Activated naive CD8-positive, alpha-beta T cell (primary cell): ENCODE results near the gene CASP9.
"Not testable (repeated sequence)": the region's sequence is repeated elsewhere in the genome, so short reads cannot be mapped to it uniquely, and the experiment has no call there.

ENCODE experiments used
- H3K27ac Mint-ChIP-seq: one replicate; pipeline ENCODE4 v1.8.0; 2021; ENCODE audit warnings: mixed read lengths
- H3K27me3 Mint-ChIP-seq: one replicate; pipeline ENCODE4 v1.8.0; 2021; ENCODE audit warnings: mixed read lengths
- H3K36me3 Mint-ChIP-seq: one replicate; pipeline ENCODE4 v1.8.0; 2021; ENCODE audit warnings: mixed read lengths
- H3K4me1 Mint-ChIP-seq: one replicate; pipeline ENCODE4 v1.8.0; 2021; ENCODE audit warnings: low read depth, mixed read lengths
- H3K4me3 Mint-ChIP-seq: one replicate; pipeline ENCODE4 v1.8.0; 2021; ENCODE audit warnings: mild to moderate bottlenecking, mixed read lengths
- H3K9me3 Mint-ChIP-seq: one replicate; pipeline ENCODE4 v1.8.0; 2021; ENCODE audit warnings: low read depth, mixed read lengths

Gene CASP9

DNA sequence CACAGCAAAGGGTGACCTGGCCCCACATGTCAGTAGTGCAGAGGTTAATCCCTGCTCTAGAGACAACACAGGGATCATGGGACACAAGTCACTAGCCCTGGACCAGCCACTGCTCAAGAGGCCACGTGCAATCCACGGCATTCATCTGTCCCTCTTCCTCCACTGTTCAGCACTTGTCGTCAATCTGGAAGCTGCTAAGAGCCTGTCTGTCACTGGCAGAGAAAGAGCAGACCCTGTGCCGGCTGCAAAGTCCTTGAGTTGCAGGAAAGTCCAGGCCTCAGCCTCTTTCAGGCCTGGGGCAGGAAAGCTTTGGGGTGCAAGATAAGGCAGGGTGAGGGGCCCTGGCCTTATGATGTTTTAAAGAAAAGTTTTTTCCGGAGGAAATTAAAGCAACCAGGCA, 31.4 kb downstream of the CASP9 start:
- Mint-ChIP-seq H3K27ac (no peak overlapping the region), H3K9me3 (no peaks in the 10 kb centered on the region), H3K4me1 (no peaks in the 10 kb centered on the region), H3K36me3 (peaks cover 7% of the 10 kb centered on the region), H3K27me3 (no peaks in the 10 kb centered on the region), H3K4me3 (no peak overlapping the region)

GRCh38 chr1:15491010-15491409, 33.0 kb downstream of the CASP9 start:
- H3K4me1 Mint-ChIP-seq, H3K27me3 Mint-ChIP-seq, H3K9me3 Mint-ChIP-seq, H3K4me3 Mint-ChIP-seq, H3K27ac Mint-ChIP-seq: not testable (repeated sequence)
- peaks cover 14% of the 10 kb centered on the region for H3K36me3 Mint-ChIP-seq

DNA sequence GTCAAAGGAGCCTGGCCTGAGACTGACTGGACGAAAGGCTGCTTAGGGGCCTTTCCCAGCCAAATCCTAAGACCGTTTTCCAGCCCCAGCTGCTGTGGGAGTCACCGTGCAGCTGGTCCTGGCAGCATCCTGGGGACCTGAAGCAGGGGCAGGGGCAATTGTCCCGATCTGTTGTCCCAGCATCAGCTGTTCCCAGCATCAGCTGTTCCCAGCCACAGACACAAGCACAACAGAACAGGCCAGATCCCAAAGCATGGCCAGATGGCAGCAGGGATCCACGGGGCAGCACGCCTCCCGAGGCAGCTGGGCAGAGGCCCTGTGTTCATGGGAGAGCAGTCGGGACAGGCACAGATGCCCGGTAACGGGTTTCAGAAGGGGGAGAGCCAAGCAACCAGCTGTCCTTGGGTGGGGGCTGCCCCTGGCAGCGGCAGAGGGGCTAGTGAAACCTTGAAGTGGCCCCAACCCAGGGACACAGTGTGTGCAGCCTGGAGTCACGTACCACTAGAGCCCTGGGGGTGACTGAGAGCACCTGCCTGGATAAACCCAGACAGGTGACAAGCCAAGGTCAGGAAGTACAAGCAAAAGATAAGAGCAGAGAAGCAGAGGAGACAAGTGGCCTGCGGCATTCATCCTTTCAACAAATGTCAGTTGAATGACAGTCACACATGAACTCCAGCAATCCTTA, 34.8 kb downstream of the CASP9 start:
- Mint-ChIP-seq H3K4me1 (no peaks in the 10 kb centered on the region), H3K36me3 (peaks cover 16% of the 10 kb centered on the region), H3K27ac (no peak overlapping the region), H3K4me3 (no peak overlapping the region), H3K9me3 (no peaks in the 10 kb centered on the region), H3K27me3 (no peaks in the 10 kb centered on the region)

- Mint-ChIP-seq H3K27me3 (no peaks in the 10 kb centered on the region), H3K4me3 (no peak overlapping the region), H3K4me1 (no peaks in the 10 kb centered on the region), H3K36me3 (peaks cover 16% of the 10 kb centered on the region), H3K9me3 (no peaks in the 10 kb centered on the region), H3K27ac (no peak overlapping the region)
These were observed 35.6 kb downstream of the CASP9 start for GRCh38 chr1:15488371-15488770.

DNA sequence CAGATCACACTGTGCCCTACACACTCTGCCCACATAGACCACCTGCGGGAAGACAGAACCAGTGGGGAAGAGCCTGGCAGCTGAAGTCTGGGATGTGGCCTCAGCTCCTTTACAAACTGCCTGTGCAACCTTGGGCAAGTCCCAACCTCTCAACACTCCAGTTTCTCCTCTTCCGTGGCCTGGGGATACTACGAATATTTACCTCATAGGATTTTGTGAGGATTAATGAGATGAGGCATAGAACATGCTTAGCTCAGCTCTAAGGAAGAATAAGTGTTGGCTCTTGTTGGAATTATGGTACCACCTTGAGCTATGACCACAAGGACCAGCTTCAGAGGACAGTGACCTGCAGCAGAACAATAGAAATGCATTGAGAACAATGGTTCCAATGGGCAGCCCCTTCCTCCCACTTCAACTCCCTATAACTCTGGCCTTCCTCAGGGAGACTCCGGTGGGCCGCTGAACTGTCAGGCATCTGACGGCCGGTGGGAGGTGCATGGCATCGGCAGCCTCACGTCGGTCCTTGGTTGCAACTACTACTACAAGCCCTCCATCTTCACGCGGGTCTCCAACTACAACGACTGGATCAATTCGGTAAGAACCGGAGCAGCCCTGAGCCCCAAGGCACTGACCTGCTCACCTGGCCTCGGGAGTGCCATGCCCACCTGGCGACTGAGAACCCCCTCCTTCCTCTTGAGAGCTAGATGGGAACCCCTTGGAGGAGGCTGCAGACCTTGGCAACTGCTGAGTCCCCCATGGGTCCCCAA, 37.0 kb downstream of the CASP9 start:
- H3K9me3 Mint-ChIP-seq, H3K4me1 Mint-ChIP-seq, H3K27me3 Mint-ChIP-seq, H3K27ac Mint-ChIP-seq, H3K4me3 Mint-ChIP-seq: not testable (repeated sequence)
- peaks cover 15% of the 10 kb centered on the region for H3K36me3 Mint-ChIP-seq

DNA sequence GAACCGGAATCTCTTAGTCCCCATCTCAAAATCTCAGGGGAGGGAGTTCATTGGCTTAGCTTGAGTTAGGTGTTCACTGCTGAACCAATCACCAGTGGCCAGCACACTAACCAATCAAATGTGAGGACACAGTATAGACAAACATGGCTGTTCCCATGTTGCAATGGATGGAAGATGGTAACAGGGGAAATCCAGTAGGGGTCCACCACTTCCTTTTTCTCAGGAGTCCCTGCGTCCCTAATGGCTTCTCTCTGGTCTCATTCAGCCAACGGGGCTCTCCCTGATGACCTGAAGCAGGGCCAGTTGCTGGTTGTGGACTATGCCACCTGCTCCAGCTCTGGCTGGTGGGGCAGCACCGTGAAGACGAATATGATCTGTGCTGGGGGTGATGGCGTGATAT, 38.4 kb downstream of the CASP9 start:
- Mint-ChIP-seq H3K4me1 (no peaks in the 10 kb centered on the region), H3K36me3 (peaks cover 14% of the 10 kb centered on the region), H3K27ac (no peak overlapping the region), H3K27me3 (no peaks in the 10 kb centered on the region), H3K4me3 (no peak overlapping the region), H3K9me3 (no peaks in the 10 kb centered on the region)

DNA sequence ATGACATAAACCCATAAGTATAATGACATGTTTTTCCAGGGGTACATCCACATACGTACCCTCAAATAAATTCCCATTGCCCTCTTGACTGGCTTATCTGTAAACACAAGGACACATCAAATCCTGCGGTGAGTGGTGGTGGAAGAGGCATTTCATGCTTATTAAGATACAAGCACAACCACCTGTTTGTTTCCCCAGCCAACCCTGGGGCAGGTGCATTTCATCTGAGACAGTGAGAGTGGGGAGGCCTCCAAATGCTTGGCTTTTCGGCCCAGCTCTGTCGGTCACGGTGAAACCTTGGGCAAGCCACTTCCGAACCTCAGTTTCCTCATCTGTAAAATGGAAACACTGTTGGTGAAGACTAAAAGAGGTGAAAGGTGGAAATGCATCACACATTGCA, 39.6 kb downstream of the CASP9 start:
- H3K27ac Mint-ChIP-seq, H3K4me3 Mint-ChIP-seq, H3K36me3 Mint-ChIP-seq, H3K9me3 Mint-ChIP-seq, H3K4me1 Mint-ChIP-seq, H3K27me3 Mint-ChIP-seq: not testable (repeated sequence)

- H3K4me3 Mint-ChIP-seq = no peak overlapping the region
- H3K36me3 Mint-ChIP-seq = peaks cover 9% of the 10 kb centered on the region
- no peaks in the 10 kb centered on the region for H3K9me3 Mint-ChIP-seq
- H3K4me1 Mint-ChIP-seq = no peaks in the 10 kb centered on the region
- H3K27me3 Mint-ChIP-seq = no peaks in the 10 kb centered on the region
- H3K27ac Mint-ChIP-seq = no peak overlapping the region
These were observed 40.0 kb downstream of the CASP9 start for GRCh38 chr1:15483971-15484370.

DNA sequence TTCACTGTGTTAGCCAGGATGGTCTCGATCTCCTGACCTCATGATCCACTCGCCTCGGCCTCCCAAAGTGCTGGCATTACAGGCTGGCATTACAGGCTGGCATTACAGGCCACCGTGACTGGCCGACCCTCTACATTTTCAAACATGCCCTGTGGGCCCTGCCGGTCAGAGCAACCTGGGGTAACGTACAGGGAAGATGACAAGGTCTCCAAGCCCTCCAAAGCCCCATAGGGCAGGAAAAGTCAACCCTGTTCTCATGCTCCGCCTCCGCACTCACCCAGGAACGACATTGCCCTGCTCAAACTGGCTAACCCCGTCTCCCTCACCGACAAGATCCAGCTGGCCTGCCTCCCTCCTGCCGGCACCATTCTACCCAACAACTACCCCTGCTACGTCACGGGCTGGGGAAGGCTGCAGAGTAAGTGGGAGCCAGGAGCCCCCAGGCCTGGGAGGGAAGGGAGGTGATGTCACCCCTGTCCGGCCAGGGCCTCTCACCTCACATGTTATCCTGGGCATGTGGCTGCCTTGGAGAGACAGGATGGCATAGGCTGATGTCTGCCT, 41.0 kb downstream of the CASP9 start:
- not testable (repeated sequence) for H3K9me3 Mint-ChIP-seq, H3K27ac Mint-ChIP-seq, H3K36me3 Mint-ChIP-seq, H3K4me1 Mint-ChIP-seq, H3K27me3 Mint-ChIP-seq, H3K4me3 Mint-ChIP-seq

DNA sequence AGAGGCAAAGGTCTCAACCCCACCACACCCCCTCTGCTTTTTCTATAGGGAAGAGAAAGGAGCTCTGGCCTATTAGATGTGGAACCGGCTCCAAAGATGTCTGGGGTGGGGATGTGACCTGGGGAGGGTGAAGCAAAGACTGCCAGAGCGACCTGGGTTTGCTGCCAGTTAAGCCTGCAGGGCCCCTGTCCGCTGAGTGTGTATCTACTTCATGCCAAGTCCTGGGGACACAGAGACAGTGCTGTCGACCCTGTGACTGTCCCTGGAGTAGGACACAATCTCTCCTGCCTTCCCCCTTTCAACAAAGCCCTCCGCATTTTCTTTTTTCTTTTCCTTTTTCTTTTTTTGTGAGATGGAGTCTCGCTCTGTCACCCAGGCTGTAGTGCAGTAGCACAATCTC, 41.6 kb downstream of the CASP9 start:
- H3K36me3 Mint-ChIP-seq, H3K27me3 Mint-ChIP-seq, H3K4me3 Mint-ChIP-seq, H3K4me1 Mint-ChIP-seq, H3K27ac Mint-ChIP-seq, H3K9me3 Mint-ChIP-seq: not testable (repeated sequence)

DNA sequence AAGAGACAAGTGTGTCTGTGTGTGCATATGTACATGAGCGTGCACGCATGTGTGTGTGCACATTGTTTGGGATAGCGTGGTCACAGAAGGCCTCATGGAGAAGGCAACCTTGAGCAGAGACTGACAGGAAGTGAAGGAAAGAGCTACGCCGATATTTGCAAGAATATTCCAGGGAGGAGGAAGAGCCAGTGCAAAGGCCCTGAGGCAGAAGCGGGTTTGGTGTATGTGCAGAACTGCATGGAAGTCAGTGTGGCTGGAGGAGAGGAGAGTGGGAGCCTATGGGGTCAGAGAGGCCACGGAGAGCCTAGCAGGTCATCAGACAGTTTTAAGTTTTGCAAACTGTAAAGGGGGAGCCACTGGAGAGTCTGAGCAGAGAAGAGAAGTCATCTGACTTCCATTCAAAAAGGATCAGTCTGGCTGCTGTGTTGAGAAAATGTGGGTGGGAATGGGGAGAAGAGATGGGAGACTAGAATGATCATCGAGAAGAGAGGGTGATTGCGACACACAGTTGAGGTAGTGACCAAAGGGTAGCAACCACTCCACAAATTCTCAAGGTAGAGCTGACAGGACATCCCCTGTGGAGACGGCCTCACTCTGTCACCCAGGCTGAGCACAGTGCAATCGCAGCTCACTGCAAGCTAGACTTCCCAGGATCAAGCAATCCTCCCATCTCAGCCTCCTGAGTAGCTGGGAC, 44.2 kb downstream of the CASP9 start:
- H3K27me3 Mint-ChIP-seq = no peaks in the 10 kb centered on the region
- H3K4me1 Mint-ChIP-seq = no peaks in the 10 kb centered on the region
- H3K4me3 Mint-ChIP-seq = no peak overlapping the region
- H3K27ac Mint-ChIP-seq = no peak overlapping the region
- H3K36me3 Mint-ChIP-seq = peaks cover 2% of the 10 kb centered on the region
- H3K9me3 Mint-ChIP-seq = no peaks in the 10 kb centered on the region

DNA sequence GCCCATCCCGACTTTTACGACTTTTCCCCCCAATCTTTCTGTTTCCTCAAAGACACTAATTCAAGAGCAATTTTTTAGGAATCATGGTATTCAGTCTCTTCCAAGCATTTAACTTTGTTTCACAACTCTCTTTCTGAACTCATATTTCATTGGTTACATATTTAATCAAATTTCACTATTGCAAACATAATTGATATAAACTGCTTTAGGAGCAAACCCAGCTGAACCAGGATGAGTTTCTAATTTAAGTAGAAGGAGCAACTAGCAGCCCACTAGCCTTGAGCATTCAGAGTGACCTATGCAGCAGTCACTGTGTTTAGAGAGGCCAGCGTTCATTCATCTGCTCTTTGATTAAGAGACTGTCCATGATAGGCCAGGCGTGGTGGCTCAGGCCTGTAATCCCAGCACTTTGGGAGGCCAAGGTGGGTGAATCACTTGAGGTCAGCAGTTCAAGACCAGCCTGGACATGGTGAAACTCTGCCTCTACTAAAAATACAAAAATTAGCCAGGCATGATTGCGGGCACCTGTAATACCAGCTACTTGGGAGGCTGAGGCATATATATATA, 46.3 kb downstream of the CASP9 start:
- Mint-ChIP-seq H3K4me1 (no peaks in the 10 kb centered on the region), H3K9me3 (no peaks in the 10 kb centered on the region), H3K36me3 (no peaks in the 10 kb centered on the region), H3K4me3 (no peak overlapping the region), H3K27me3 (no peaks in the 10 kb centered on the region), H3K27ac (no peak overlapping the region)

DNA sequence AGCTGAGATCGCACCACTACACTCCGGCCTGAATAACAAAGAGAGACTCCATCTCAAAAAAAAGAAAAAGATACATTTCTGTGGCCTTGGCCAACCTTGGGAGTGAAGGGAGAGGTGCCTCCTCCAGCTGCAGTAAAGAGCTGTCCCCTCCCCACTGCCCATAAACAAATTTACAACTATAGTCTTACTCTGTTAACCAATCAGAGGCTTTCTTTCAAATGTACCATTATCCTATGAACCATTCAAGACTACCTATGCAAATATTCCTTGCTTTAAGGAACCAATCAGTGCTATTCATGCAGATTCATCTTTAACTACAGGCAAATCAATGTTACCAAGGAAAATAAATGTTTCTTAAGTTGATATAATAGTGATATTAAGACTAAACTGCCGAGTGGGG, 47.1 kb downstream of the CASP9 start:
- H3K4me1 Mint-ChIP-seq = no peaks in the 10 kb centered on the region
- no peaks in the 10 kb centered on the region for H3K27me3 Mint-ChIP-seq
- H3K27ac Mint-ChIP-seq = no peak overlapping the region
- no peaks in the 10 kb centered on the region for H3K9me3 Mint-ChIP-seq
- H3K36me3 Mint-ChIP-seq = no peaks in the 10 kb centered on the region
- H3K4me3 Mint-ChIP-seq = no peak overlapping the region

GRCh38 chr1:15475752-15476314, 48.2 kb downstream of the CASP9 start, which contains the start of gene CELA2B:
Gene CELA2B, plus strand, starts transcription at chr1:15476104. Its CDS starts 22 bp downstream, at chr1:15476126.
- no peaks in the 10 kb centered on the region for H3K9me3 Mint-ChIP-seq
- no peak within 1 kb of the TSS for H3K4me3 Mint-ChIP-seq
- H3K36me3 Mint-ChIP-seq = no peaks in the 10 kb centered on the region
- H3K27ac Mint-ChIP-seq = no peak within 1 kb of the TSS
- H3K4me1 Mint-ChIP-seq = no peaks in the 10 kb centered on the region
- no peaks in the 10 kb centered on the region for H3K27me3 Mint-ChIP-seq

GRCh38 chr1:15472587-15472986, 51.4 kb downstream of the CASP9 start:
- H3K27me3 Mint-ChIP-seq = no peaks in the 10 kb centered on the region

More at GRCh38 chr1:15472587-15472986, 51.4 kb downstream of the CASP9 start:
- H3K27ac Mint-ChIP-seq = no peak overlapping the region
- H3K4me1 Mint-ChIP-seq = no peaks in the 10 kb centered on the region
- no peaks in the 10 kb centered on the region for H3K9me3 Mint-ChIP-seq
- H3K36me3 Mint-ChIP-seq = no peaks in the 10 kb centered on the region
- H3K4me3 Mint-ChIP-seq = no peak overlapping the region
